A673 (cell line): ENCODE data around the gene DNM1.

Source experiments
- CTCF ChIP-seq: fragments of 300-800, 200-600 bp; sonication (generic); conservative IDR thresholded peaks from 2 replicates; pipeline ENCODE4 v1.5.1; 2017; ENCODE audit warnings: low read depth, mild to moderate bottlenecking, antibody characterized with exemption, low read length, moderate library complexity, mixed read lengths
- EZH2 ChIP-seq: fragments of 200-600 bp; sonication (generic); IDR thresholded peaks from 2 replicates; pipeline ENCODE4 v1.6.1; 2017; ENCODE audit warnings: borderline replicate concordance, low read depth, mild to moderate bottlenecking, mixed read lengths, antibody characterized with exemption, low read length; ENCODE audit not compliant: poor library complexity, severe bottlenecking

GRCh38 chr9:128203707-128204551, 750 bp downstream of the DNM1 start:
- TF ChIP-seq CTCF (no peak), EZH2 (no peak)
